ENCODE measurements around the gene MMP17. TPM values are rescaled to one million over a fixed set of nuclear protein-coding genes. Genes with fewer than 3 reads are reported as not detected.

The MMP17 gene
- total and polyA plus RNA-seq, 2 donors from 2014 or later = 0.82 to 3.2 TPM

GRCh38 chr12:131842169-131842568 lies 14.0 kb downstream of the MMP17 start:
- Histone ChIP-seq H3K4me3 (ENCODE audit: low read length in 3 of 3) (no peak overlapping the region), H3K9me3 (ENCODE audit: control insufficient read depth in 2 of 3, insufficient read depth in 1 of 3, low read length in 3 of 3) (no peaks in the 10 kb centered on the region), H3K27ac (ENCODE audit: low read depth in 2 of 2, low read length in 2 of 2) (no peak overlapping the region), H3K36me3 (ENCODE audit: control insufficient read depth in 2 of 3, insufficient read depth in 3 of 3, low read length in 3 of 3) (no peaks in the 10 kb centered on the region), H3K9ac (ENCODE audit: low read length in 3 of 3) (no peak overlapping the region), H3K27me3 (ENCODE audit: control insufficient read depth, insufficient read depth, low read length) (no peaks in the 10 kb centered on the region), H3K4me1 (ENCODE audit: control insufficient read depth in 2 of 3, insufficient read depth in 2 of 3, low read depth in 1 of 3, low read length in 3 of 3) (no peaks in the 10 kb centered on the region)
- intact Hi-C loops (cut with DNase I) = no loop called here
- FAIRE-seq = no peak
- no peak for DNase-seq
- TF ChIP-seq CTCF (IDR thresholded peaks at IDR 0.05; ENCODE audit: borderline replicate concordance, extremely low read depth, insufficient read depth) = no peak

GRCh38 chr12:131843527-131843926 lies 15.3 kb downstream of the MMP17 start:
- no peak for DNase-seq
- intact Hi-C loops (cut with DNase I) = no loop called here
- H3K27ac ChIP-seq (ENCODE audit: low read depth in 2 of 2, low read length in 2 of 2) = no peak overlapping the region
- no peaks in the 10 kb centered on the region for H3K36me3 ChIP-seq (ENCODE audit: control insufficient read depth in 2 of 3, insufficient read depth in 3 of 3, low read length in 3 of 3)
- no peaks in the 10 kb centered on the region for H3K27me3 ChIP-seq (ENCODE audit: control insufficient read depth, insufficient read depth, low read length)
- H3K4me3 ChIP-seq (ENCODE audit: low read length in 3 of 3) = no peak overlapping the region
- H3K9me3 ChIP-seq (ENCODE audit: control insufficient read depth in 2 of 3, insufficient read depth in 1 of 3, low read length in 3 of 3) = no peaks in the 10 kb centered on the region
- no peak for FAIRE-seq
- no peak for TF ChIP-seq CTCF (IDR thresholded peaks at IDR 0.05; ENCODE audit: borderline replicate concordance, extremely low read depth, insufficient read depth)
- no peaks in the 10 kb centered on the region for H3K4me1 ChIP-seq (ENCODE audit: control insufficient read depth in 2 of 3, insufficient read depth in 2 of 3, low read depth in 1 of 3, low read length in 3 of 3)
- no peak overlapping the region for H3K9ac ChIP-seq (ENCODE audit: low read length in 3 of 3)

- DNase-seq (peak in 1 of 5 donors; percentile 17), FAIRE-seq (no peak)
- no peak for TF ChIP-seq CTCF (IDR thresholded peaks at IDR 0.05; ENCODE audit: borderline replicate concordance, extremely low read depth, insufficient read depth)
- intact Hi-C loops (cut with DNase I) = no loop called here
- Histone ChIP-seq H3K4me1 (ENCODE audit: control insufficient read depth in 2 of 3, insufficient read depth in 2 of 3, low read depth in 1 of 3, low read length in 3 of 3) (no peaks in the 10 kb centered on the region), H3K36me3 (ENCODE audit: control insufficient read depth in 2 of 3, insufficient read depth in 3 of 3, low read length in 3 of 3) (no peaks in the 10 kb centered on the region), H3K9me3 (ENCODE audit: control insufficient read depth in 2 of 3, insufficient read depth in 1 of 3, low read length in 3 of 3) (no peaks in the 10 kb centered on the region), H3K9ac (ENCODE audit: low read length in 3 of 3) (no peak overlapping the region), H3K27ac (ENCODE audit: low read depth in 2 of 2, low read length in 2 of 2) (no peak overlapping the region), H3K4me3 (ENCODE audit: low read length in 3 of 3) (no peak overlapping the region), H3K27me3 (ENCODE audit: control insufficient read depth, insufficient read depth, low read length) (no peaks in the 10 kb centered on the region)
These were observed 15.9 kb downstream of the MMP17 start for GRCh38 chr12:131844140-131844539.

- H3K27me3 ChIP-seq (ENCODE audit: control insufficient read depth, insufficient read depth, low read length) = no peaks in the 10 kb centered on the region
- no peaks in the 10 kb centered on the region for H3K9me3 ChIP-seq (ENCODE audit: control insufficient read depth in 2 of 3, insufficient read depth in 1 of 3, low read length in 3 of 3)
- intact Hi-C loops (cut with DNase I) = no loop called here
- TF ChIP-seq CTCF (IDR thresholded peaks at IDR 0.05; ENCODE audit: borderline replicate concordance, extremely low read depth, insufficient read depth) = no peak
- DNase-seq (peak in 1 of 5 donors; percentile 66), FAIRE-seq (no peak)
- H3K27ac ChIP-seq (ENCODE audit: low read depth in 2 of 2, low read length in 2 of 2) = no peak overlapping the region
- no peak overlapping the region for H3K4me3 ChIP-seq (ENCODE audit: low read length in 3 of 3)
- no peaks in the 10 kb centered on the region for H3K4me1 ChIP-seq (ENCODE audit: control insufficient read depth in 2 of 3, insufficient read depth in 2 of 3, low read depth in 1 of 3, low read length in 3 of 3)
- no peaks in the 10 kb centered on the region for H3K36me3 ChIP-seq (ENCODE audit: control insufficient read depth in 2 of 3, insufficient read depth in 3 of 3, low read length in 3 of 3)
- no peak overlapping the region for H3K9ac ChIP-seq (ENCODE audit: low read length in 3 of 3)
These were observed 16.5 kb downstream of the MMP17 start for GRCh38 chr12:131844656-131845055.
